Raji (cell line): ENCODE results near the gene YBX1.

Experiments used
- POLR2A ChIP-seq: IDR thresholded peaks from 2 replicates; pipeline ENCODE4 v1.6.1; 2011; ENCODE audit warnings: low read depth, low read length, control low read depth; ENCODE audit not compliant: insufficient read depth

Gene YBX1

DNA sequence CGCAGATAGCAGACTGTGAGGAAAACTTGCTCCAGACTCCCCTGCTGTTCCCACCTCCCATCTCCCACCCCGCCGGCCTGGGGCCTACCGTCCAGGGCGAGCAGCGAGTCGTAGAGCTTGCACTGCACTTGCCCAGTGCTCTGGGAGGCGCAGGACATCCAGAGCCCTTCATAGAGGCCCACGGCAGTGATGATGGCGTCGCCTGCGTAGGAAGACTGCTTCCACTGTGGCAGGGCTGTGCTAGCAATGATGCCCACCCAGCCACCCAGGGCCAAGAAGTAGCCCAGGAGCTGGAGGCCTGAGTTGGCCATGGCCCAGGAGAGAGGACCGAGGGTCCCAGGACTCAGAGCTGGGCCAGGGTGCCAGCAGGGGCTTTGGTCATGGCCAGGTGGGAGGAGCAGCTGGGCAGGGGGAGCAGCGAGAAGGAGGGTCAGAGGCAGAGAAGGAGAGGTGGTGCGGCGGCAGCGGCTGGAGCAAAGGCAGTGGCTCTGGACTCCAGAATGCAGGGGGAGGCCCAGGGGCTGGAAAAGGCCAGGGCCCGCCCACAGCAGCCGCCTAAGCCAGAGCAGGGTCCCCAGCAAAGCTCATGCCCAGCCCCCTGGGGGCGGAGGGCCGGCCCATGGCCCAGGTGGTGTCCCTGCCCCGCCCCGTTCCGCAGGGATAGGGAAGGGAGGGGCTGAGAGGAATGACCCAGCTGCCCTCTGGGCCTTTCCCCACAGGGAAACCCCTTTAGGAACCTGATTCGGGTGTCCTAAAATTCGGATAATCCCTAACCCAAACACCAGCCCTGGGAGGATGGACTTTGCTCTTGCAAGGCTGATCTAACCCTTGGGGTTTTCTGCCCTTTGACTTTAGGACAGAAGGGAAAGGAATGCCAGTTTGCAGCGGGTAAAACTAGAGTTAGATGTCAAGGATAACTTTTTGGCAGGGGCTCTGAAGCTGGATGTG lies 57.8 kb downstream of the YBX1 start, which contains the start of gene CLDN19:
Gene CLDN19 (minus strand): TSS at position 484 of the 948 bp plus-strand sequence. CDS start 173 bp downstream, at position 311.
- TF ChIP-seq POLR2A, result no peak

DNA sequence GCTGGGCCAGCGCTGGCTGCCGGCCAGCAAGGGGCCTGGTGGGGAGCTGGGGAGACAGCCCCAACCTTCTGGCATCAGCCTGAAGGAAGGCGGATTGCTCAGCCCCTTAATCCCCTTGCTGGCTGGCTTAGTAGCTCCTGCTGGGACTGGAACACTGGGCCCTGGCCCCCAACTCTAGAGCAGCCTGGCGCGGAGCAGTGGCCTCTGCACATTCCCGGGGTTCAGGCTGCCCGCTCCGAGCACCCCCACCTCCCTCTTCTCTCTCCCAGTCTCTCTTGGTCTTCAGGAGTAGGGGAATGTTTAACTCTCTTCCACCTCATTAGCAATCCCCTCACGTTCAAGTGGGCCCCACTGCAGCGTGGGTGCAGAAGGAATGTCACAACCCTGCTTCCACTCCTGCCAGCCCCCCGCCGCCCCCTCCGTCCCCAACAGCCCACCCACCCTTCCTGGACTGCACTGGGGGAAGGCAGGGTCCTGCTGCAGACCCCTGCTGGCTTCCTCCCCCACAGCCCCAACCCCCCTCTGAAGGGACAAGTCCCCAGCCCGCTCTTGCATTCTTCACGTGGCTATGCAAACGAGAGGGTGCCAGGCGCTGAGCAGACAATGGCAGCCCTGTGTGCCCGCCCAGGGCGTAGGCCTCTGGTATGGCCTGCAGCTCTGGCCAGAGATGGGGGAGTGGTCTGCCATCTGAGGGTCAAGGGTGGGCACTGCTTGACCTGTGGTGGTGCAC lies 58.8 kb downstream of the YBX1 start:
- TF ChIP-seq POLR2A, result no peak

DNA sequence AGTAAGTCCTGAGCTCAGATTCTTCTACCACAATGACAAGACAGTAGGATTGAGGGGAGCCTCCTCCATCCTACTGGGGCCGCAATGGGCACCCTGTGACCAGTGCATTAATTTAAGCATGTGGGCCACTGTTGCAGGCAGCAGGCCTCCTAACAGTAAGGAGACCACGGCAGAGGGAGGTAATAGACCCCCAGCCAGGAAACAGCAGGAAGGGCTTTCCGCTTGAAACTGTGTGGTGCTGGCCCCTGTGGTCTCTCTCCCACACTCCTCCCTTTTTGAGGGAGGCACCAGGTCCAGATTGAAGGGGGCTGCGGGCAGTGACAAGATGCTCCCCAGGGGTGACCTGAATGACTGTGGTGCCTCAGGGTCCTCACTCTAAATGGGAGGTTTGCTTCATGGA lies 59.5 kb downstream of the YBX1 start:
- no peak for TF ChIP-seq POLR2A

DNA sequence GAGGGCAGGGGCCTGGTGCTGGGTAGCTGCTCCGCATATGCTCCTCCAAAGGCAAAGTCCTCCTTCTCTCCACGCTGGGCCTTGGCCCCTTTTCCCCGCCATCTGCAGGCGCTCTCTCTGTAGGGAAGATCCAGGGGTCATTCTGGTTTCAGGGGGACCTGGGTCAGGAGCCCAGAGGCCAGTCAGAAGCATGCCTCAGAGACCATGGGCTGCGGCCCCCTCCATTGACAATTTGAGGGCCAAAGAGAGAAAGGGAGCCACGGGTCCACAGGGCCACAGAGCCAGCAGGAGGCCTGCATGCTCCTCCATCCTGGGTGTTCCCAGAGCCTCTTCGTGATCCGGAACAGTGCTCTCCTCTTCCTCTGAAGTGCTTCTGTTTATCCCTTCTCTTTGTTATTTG lies 59.9 kb downstream of the YBX1 start:
- no peak for TF ChIP-seq POLR2A

DNA sequence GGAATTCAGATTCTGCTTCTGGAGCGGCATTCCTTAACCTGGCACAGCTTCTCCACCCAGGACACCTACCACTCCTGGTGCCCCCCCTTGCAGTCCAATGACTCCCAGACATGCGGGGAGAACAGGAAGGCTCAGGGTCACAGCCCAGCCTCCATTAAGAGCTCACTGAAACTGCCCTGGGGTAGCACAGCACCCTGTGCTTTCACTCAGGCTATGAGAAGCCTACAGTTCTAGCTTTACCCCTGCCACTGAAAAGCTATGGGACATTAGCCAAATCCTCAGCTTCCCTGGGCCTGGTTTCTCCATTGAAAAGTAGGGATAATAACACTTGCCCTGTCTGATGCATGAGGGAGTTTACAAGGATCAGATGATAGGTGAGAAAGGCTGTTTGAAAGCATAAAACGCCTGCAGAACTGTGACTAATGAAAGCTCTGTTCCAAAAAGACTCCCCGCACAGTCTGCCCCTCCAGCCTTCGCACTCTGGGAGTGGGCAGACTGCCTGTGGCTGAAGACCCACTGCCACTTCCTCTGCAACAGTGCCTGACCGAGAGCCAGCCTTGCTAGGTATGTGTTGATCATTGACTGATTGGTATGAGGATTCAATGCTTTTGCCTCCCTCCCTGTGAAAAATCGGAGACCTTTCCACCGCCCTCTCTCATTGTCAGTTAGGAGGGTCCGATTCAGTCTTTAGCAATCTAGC lies 60.5 kb downstream of the YBX1 start:
- no peak for TF ChIP-seq POLR2A

DNA sequence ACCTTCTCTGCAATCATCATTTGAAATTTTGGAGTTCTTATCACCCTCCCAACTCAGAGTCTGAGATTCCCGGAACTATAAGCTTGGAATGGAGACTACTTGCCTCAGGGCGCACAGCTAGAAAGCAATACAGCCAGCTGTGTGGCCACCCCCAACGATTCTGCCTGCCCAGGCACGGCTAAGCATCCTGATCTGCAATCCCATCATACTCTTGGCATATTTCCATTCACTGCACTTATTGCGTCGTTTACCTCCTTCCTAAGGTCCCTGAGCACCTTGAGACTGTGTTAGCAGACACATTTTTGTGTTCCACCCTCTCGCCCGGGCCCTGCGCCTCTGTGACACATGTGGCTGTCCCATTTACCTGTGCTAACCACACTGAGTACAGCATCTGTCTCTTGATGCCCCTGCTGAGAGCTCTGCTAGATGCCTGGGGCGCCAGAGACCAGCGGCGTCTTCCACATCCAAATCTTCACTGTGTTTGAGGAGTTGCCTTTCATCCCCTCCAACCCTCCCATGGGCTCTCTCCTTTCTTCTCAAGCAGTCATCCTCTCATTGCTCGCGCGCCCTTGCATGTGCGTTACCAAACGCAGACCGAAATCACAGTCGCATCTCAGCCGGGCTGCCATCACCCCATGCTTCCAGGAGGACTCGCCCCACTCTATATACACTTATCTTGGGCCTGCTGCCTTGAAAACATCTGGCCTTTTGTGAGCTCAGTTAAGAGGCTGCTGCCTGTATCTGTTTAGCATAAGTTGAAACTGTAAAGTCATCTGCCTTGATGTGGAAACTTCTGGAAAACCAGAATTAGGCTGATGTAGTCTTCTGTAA lies 61.3 kb downstream of the YBX1 start:
- no peak for TF ChIP-seq POLR2A

DNA sequence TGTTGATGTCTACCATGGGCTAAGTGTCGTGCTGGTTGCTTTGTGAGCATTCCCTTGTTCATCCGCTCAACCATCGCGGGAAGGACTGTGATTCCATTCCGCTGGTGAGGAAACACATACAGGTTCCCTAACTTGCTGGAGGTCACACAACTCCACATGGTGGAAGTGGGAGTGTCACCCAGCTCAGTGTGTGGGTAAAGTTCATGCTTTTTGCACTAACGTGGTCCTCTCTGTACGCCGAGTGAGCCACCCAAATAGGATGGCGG lies 61.9 kb downstream of the YBX1 start:
- TF ChIP-seq POLR2A, result no peak

DNA sequence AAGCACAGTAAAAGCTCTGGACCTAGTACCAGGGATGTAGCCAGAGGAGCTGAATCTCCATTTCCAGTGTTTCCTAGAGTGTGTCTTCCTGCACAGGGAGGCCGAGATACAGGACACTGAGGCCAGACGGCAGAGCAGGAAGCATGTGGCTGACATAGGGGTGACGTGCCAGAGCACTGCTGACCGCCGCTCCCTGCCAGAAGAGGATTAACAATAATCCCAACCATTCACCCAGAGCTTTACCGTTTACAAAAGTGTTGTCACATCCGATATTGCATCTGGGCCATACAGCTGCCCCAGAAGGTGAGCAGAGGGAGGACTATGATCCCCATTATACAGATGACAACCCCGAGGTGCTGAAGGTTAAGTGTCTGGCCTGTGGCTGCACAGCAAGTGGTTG lies 63.6 kb downstream of the YBX1 start:
- TF ChIP-seq POLR2A, result no peak

DNA sequence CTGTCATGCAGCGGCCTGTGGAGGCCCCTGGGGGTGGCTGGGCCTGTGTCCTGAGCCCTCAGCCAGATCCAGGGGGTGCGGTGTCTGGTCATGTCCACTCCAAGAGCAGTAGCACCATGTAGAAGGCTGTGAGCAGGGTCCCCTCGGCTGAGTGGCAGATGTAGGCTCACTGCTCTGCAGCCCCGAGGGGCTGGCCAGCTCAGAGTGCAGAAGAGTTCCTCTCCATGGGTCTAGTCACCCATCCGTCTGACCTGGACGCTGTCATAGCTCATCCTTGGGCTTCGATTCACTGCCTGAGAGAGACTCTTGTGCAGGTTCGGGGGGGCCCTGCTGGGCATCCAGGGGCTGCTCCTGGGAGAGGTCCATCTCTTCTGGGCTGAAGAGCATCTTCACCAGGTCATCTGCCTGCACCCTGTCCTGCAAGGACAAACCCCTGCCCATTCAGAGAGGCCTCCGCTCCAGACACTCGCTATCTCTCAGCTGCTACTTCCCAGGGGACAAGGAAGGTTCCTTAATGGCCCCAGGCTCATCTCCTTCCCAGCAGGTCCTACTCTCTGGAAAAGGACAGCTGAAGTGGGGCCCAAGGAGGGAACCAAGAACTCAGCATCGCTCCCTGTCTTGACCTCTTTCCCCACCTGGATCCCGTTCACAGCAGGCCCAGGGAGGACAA lies 64.4 kb downstream of the YBX1 start:
- TF ChIP-seq POLR2A, result no peak

DNA sequence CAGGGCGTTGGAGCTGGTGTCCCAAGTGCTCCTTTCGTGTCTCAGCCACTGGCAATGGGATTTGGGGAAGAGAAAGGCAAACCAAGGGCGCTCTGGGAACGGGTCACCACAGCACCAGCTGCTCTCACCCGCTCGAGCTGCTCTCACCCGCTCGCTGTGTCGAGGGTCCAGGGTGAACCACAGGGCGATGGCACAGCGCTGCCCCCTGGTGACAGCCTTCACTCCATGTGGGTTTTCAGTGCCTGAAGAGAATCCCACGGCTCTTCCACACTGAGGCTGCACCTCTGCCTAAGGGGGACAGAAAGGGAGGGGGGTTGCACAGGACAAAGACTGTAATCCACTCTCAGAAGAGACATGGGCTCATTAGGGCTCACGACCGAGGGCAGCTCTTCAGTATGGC lies 64.9 kb downstream of the YBX1 start:
- no peak for TF ChIP-seq POLR2A

DNA sequence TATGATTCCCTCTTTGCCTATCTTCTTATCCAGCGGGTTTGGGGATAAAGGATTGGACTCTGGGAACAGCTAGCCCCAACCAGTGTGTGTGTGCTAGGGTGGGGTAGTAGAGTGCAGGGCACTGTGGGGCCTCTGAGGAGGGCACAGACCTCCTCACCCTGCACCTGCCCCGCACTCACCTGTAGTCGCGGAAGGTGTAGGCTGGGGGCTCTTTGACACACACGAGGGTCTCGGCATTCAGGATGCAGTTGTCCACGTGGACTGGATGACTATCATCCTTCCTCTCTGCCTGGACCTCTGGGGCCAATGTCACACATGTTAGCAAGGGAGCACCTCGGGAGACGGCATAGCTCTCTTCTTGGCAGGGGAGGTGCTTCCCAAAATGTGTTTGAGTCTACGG lies 65.8 kb downstream of the YBX1 start:
- TF ChIP-seq POLR2A, result no peak

DNA sequence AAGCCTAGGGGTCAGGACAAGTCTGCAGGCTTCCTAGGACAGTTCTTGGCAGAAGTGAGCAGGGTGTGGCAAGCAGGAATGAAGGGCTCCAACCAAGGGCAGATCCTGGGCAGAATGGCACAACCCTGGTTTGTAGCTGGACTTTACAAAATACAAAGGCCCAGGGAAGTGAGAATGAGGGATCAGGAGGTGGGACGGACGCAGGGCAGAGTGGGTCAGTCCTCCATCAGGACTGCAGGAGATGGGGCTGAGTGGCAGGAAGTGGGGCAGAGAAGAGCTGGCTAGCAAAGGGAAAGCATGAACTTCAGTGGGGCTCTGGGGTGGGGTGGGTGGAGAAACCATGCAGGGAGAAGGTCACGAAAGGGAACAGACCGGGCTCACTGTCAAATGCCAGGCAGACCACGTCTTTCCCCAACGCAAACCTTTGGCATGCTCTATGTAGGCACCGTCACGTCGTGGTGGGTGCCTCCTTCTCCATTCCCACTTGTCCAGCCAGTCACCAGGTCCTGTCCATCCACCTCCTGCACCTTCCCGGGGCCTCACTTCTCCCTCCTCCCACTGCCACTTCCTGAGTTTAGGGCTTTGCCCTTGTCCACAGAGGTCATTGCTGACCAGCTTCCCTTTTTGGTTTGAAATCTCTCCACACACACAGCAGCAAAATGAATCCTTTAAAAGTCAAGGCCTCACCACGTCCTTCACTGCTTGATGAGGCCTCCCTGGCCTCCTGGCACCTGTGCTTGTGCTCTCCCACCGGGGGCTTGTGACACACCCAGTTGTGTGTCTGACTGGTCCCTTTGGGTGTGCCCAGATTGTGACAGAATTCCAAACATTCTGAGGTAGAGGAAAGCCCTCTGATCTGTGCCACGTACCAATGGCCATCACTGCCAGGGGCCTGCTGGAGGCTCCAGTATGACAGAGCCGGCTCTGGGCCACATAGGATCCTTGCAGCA lies 66.5 kb downstream of the YBX1 start:
- TF ChIP-seq POLR2A, result no peak

DNA sequence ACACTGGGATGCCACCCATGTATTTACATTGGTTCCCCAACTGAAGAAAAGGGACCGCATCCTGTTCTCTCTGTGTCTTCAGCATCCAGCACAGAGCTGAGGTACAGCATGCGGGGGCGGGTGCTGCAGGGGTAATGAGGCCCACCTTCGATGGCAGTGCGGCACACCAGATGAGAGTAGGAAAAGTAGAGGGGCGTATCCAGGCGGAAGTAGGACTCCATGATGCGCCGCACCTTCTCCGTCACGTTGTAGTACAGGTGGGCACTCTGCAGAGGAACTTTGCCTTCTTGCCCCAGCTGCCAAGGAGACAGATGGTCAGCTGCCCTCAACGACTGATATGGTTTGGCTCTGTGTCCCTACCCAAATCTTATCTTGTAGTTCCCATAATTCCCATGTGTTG lies 67.8 kb downstream of the YBX1 start:
- TF ChIP-seq POLR2A, result no peak
